GM21619 (cell line): Measurements from ENCODE around the gene PACSIN2.
"Not testable (repeated sequence)": the region's sequence is repeated elsewhere in the genome, so short reads cannot be mapped to it uniquely, and the experiment has no call there.

Experiments
- ATAC-seq: cut with Tn5 transposase; IDR thresholded peaks from one replicate; pipeline ENCODE4 v1.9.1; 2021; ENCODE audit not compliant: unreplicated experiment

Gene PACSIN2

DNA sequence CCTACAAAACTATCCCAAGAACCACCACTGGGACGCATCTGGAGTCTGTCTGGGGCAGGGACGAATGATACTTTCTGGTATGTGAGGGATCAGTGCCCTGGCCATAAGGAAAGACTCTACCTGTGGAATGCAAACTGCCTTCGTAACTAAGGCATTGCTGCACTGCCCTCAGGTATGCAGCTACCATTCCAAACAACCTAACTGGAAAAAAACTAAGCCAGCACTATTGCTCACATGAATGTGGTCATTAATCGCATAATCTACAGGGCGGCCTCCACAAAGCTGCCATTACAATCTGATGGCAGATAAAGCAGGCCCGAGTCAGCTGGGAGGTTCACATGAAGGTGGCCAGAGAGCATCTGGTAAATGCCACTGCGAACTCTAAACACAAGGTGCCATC is 3.9 kb downstream of the PACSIN2 start:
- no peak for ATAC-seq

DNA sequence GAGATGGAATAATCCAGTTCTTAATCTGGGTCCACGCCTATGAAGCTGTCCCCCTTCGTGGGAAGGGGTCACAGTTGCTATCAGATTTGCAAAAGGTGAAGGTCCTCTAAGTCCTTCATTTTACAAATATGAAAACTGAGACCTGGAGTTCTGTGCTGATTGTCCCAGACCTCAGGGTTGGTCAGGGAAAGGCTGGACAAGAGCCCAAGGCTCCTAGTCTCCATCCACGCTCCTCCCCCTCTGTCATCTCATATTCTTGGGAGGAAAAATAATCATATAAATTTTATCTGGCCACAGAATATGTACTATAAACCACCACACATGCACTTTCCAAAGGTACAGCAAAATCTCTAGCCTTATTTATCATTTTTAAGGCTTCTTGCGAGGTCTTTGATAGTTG is 5.5 kb downstream of the PACSIN2 start:
- ATAC-seq, result no peak

DNA sequence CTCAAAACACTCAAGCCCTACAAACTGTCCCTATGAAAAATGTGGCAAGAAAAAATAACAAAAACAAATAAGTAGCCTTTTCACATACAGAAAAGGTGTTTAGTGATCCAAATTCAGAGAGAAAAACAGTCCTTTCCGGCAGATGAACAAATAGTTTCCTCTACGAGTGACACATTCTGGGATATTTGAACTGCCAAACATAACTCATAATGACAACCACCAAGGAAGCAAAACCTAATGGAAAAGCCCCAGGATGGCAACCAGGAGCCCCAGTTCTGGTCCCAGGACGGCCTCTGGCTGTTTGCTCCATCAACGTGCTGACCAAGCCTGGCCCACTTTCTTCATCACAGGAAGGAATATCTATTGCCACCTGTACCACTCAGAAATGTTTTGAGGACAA is 6.0 kb downstream of the PACSIN2 start:
- no peak for ATAC-seq

- ATAC-seq, result no peak
Observed at GRCh38 chr22:43008509-43008908, 6.4 kb downstream of the PACSIN2 start.

DNA sequence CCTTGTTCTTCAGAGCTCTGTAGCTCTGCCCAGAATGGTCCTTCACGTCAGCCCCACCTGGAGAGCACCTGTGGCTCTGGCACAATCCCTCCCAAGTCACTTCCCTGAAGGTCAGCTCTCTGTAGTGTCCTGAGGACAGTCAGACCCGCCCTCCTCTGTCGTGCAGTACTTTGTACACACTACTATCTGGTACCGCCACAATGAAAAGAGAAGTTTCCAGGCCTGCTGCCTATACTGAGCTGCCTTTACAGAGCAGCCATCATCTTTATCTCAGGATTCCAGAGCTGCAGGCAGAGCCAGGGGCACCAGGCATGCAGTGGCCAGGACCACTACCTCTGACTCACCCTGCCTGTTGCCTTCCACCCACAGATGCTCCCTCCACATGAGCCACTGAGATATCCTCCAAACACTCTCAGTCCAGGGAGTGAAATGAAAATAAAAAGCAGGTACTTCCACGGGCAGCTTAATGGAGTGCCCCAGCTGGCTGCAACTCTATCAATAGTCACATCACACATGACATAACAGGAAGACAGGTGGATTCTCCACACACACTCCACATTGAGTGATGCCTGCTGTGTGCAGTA is 7.3 kb downstream of the PACSIN2 start:
- no peak for ATAC-seq

- no peak for ATAC-seq
Observed at GRCh38 chr22:43006753-43007152, 8.2 kb downstream of the PACSIN2 start.

- ATAC-seq, result no peak
Observed at GRCh38 chr22:43006016-43006505, 8.9 kb downstream of the PACSIN2 start.

GRCh38 chr22:43005106-43005505 is 9.8 kb downstream of the PACSIN2 start:
- no peak for ATAC-seq

DNA sequence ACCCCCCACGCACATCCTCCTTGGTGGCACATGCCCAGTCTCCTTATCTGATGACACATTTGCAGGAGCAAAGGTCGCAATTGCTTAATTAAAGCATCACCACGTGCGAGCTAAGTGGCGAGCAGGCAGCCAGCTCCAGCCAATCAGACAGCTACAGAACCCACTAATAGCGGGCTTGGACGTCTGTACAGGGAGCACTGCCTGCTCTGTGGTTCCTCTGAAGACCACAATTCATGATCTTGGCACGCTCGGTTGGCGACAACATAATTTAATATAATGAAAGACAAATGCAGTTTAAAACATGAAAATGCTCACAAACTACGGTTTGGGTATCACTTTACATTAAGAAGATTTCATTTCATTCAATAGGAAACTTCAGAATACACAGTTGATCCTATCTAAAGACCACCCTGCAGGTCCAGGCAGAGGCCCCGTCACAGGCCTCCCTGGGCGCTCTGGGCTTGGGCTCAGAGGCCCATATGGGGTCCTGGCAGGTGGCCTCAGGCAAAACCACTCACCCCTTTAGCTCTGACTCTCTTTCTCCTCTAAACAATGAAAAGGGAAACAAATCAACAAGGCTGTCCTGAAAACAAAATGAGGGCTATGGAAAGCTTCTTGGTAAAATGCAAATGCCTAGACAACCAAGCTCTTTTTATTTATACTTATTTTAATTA is 10.4 kb downstream of the PACSIN2 start:
- ATAC-seq, result no peak

- ATAC-seq, result no peak
Observed at GRCh38 chr22:43002202-43002586, 12.8 kb downstream of the PACSIN2 start.

- no peak for ATAC-seq
Observed at GRCh38 chr22:43001271-43002201, 13.4 kb downstream of the PACSIN2 start.

- no peak for ATAC-seq
Observed at GRCh38 chr22:43000441-43001175, 14.3 kb downstream of the PACSIN2 start.

GRCh38 chr22:42997582-42998090 is 17.3 kb downstream of the PACSIN2 start:
- no peak for ATAC-seq

DNA sequence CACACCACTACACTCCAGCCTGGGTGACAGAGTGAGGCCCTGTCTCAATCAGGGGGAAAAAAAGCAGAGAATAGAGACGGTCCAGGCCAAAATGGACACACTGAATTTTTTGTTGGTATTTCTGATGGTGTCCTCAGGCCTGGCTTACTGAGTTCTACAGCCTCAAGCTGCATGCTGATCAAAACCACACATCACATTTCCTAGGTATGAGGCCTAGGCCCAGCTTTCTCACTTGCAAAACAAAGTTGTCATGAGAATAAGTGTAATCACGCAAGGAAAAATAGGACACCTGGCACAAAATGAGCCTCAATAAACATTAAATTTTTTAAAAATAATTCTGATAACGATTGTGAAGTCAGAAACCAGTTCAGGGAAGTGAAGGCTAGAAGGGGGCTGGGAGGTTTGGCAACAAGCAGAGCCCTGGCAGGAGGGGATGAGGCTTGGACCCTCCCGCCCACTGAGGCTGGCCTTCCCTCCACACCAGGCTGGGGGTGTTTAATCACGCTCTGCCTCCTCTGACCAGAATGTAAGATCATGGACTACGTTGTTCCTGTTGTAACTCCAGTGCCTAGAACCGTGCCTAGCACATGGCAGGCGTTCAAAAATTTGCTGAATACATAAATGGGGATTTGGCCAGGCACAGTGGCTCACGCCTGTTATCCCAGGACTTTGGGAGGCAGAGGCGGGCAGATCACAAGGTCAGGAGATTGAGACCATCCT is 18.1 kb downstream of the PACSIN2 start:
- no peak for ATAC-seq

DNA sequence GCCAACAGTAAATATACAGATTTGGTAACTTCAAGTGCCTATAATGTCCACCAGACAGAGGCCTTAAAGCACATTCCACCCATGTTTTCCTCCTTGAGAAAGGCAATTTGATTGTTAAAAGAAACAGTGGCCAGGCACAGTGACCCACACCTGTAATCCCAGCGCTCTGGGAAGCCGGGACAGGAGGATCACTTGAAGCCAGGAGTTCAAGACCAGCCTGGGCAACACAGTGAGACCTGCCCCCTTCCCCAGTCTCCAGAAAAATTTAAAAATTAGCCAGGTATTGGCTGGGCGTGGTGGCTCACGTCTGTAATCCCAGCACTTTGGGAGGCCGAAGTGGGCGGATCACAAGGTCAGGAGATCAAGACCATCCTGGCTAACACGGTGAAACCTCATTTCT is 19.3 kb downstream of the PACSIN2 start:
- not testable (repeated sequence) for ATAC-seq

- no peak for ATAC-seq
Observed at GRCh38 chr22:42994917-42995562, 19.9 kb downstream of the PACSIN2 start.

GRCh38 chr22:42994276-42994916 is 20.6 kb downstream of the PACSIN2 start:
- no peak for ATAC-seq

GRCh38 chr22:42993651-42994275 is 21.2 kb downstream of the PACSIN2 start:
- ATAC-seq, result no peak
